Body of pancreas (tissue), 4 donors: ENCODE results near the gene TEX53.

Experiments used
- POLR2A ChIP-seq, 3 donors: fragments of 450-650 bp; IDR thresholded peaks; one replicate each; pipeline ENCODE4 v1.6.1; 2016; ENCODE audit warnings: antibody characterized with exemption in 3 of 3, mild to moderate bottlenecking in 2 of 3
- TF ChIP-seq, protein P1 (sequence below), 7 experiments: fragments of 450-650 bp in 4 of 7; fragments of 200-600 bp in 3 of 7; sonication (generic) in 3 of 7; IDR thresholded peaks; one replicate each; pipeline ENCODE4 v1.5.1; 2016 to 2019; ENCODE audit warnings: antibody characterized with exemption in 7 of 7

DNA sequence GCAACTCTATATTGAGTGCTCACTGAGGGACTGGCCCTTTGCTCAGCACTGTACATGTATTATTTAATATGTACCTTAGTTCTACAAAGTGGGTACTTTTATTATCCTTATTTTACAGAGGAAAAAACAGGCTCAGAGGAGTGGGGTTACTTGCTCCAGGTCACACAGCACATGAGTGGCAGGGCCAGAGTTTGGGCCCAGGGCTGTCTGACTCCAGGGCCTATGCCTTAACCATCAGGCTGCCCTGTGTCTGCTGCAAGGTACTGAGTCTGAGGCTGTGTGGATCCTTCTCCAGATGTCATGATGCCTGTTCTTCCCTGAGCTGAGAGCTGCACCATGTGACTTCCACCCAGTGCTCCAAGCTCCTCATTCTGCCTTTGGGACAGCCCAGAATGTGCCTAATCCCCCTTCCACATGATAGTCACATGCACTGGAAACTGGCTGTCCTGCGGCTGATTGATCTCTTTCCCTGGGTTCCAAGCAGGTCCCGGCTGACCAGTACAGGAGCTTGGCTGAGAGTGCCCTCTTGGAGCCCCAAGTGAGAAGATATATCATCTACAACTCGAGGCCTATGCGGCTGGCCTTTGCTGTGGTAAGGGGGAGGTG, 31.1 kb downstream of the TEX53 start:
- TF ChIP-seq POLR2A (IDR thresholded peaks at IDR 0.05) = no peak
- TF ChIP-seq, protein P1, sequence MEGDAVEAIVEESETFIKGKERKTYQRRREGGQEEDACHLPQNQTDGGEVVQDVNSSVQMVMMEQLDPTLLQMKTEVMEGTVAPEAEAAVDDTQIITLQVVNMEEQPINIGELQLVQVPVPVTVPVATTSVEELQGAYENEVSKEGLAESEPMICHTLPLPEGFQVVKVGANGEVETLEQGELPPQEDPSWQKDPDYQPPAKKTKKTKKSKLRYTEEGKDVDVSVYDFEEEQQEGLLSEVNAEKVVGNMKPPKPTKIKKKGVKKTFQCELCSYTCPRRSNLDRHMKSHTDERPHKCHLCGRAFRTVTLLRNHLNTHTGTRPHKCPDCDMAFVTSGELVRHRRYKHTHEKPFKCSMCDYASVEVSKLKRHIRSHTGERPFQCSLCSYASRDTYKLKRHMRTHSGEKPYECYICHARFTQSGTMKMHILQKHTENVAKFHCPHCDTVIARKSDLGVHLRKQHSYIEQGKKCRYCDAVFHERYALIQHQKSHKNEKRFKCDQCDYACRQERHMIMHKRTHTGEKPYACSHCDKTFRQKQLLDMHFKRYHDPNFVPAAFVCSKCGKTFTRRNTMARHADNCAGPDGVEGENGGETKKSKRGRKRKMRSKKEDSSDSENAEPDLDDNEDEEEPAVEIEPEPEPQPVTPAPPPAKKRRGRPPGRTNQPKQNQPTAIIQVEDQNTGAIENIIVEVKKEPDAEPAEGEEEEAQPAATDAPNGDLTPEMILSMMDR (IDR thresholded peaks at IDR 0.05) = no peak
